Naive thymus-derived CD4-positive, alpha-beta T cell (primary cell): ENCODE data around the gene NT5C1B. TPM values are rescaled to one million over a fixed set of nuclear protein-coding genes. Genes with fewer than 3 reads are reported as not detected.

Experiments used
- polyA plus RNA-seq, 2 donors: library from polyadenylated mRNA; unstranded; fragments of 300-500 nt; fragmentation: Illumina TruSeq; gene quantifications; one replicate each; pipeline ENCODE4 v1.2.3, GENCODE V29; 2021
- total RNA-seq, 6 experiments: library from RNA in 5 of 6; stranded (reverse) in 5 of 6; gene quantifications; 1 replicate in 5 of 6; 2 replicates in 1 of 6; pipeline ENCODE4 v1.2.3 and lab custom pipeline; 2021 to 2026

The NT5C1B gene
- total and polyA plus RNA-seq, 7 experiments from 2014 or later = 0.39 to 0.50 TPM; not detected in 5

Other genes with a start within 250 kb of the NT5C1B start
- 10 to 100 TPM in 4 of 5 experiments, 1 to 10 TPM in 1; 9.4 to 20.9 (median 14.9) TPM for gene RDH14, start 28.9 kb downstream of the NT5C1B start, total RNA-seq
- gene RDH14, start 28.9 kb downstream of the NT5C1B start, polyA plus RNA-seq = 10 to 100 TPM; 38.9 to 54.8 TPM